Kidney (tissue), 14 donors: Measurements from ENCODE around the gene ANKRD6. TPM values are rescaled to one million over a fixed set of nuclear protein-coding genes. Genes with fewer than 3 reads are reported as not detected.

Source experiments
- DNase-seq, 5 donors: peaks; one replicate each; pipeline ENCODE4 v3.0.0-alpha.2; 2013 to 2020
- FAIRE-seq: peaks from 2 replicates; lab custom pipeline; 2012; peaks lifted over from hg19 to GRCh38; lab: Jason Lieb, UNC
- H3K27ac ChIP-seq, 2 donors: one replicate each; pipeline ENCODE4 v1.7.0; 2013; ENCODE audit warnings: low read depth in 2 of 2, low read length in 2 of 2, inconsistent platforms in 1 of 2
- H3K27me3 ChIP-seq: one replicate; pipeline ENCODE4 v1.7.1; 2013; ENCODE audit warnings: low read length, inconsistent platforms; ENCODE audit not compliant: control insufficient read depth, insufficient read depth
- H3K36me3 ChIP-seq, 3 donors: one replicate each; pipeline versions ENCODE4 v1.7.0 to v1.7.1; 2013; ENCODE audit warnings: low read length in 3 of 3, control low read depth in 1 of 3, inconsistent platforms in 1 of 3; ENCODE audit not compliant: insufficient read depth in 3 of 3, control insufficient read depth in 2 of 3
- H3K4me1 ChIP-seq, 3 donors: one replicate each; pipeline versions ENCODE4 v1.7.0 to v1.7.1; 2013; ENCODE audit warnings: low read length in 3 of 3, inconsistent platforms in 1 of 3, low read depth in 1 of 3; ENCODE audit not compliant: control insufficient read depth in 2 of 3, insufficient read depth in 2 of 3
- H3K4me3 ChIP-seq, 3 donors: one replicate each; pipeline versions ENCODE4 v1.7.0 to v1.8.1; 2013; ENCODE audit warnings: low read length in 3 of 3, control low read depth in 1 of 3, inconsistent platforms in 1 of 3
- H3K9ac ChIP-seq, 3 donors: one replicate each; pipeline versions ENCODE4 v1.7.0 to v1.7.1; 2013; ENCODE audit warnings: low read length in 3 of 3, control low read depth in 1 of 3, inconsistent platforms in 1 of 3
- H3K9me3 ChIP-seq, 3 donors: one replicate each; pipeline versions ENCODE4 v1.7.0 to v1.7.1; 2013; ENCODE audit warnings: low read length in 3 of 3, control low read depth in 1 of 3, inconsistent platforms in 1 of 3; ENCODE audit not compliant: control insufficient read depth in 2 of 3, insufficient read depth in 1 of 3
- CTCF ChIP-seq: IDR thresholded peaks from 3 replicates; pipeline ENCODE4 v1.5.1; 2012; ENCODE audit warnings: mild to moderate bottlenecking, moderate library complexity, borderline replicate concordance; ENCODE audit not compliant: insufficient read depth; ENCODE audit errors: extremely low read depth
- intact Hi-C: fragments of 100-400 bp; cut with DNase I; formaldehyde crosslinking; loops from one replicate; pipeline ENCODE4 v1.11.1; 2022
- polyA plus RNA-seq: library from polyadenylated mRNA; stranded (reverse); fragments of 350-450 nt; fragmentation: Illumina TruSeq; extraction: RNeasy Lipid Tissue Mini Kit (QIAGEN cat#74804); gene quantifications from one replicate; pipeline ENCODE4 v1.2.3, GENCODE V29; 2014; ENCODE audit warnings: low read depth, low replicate concordance; ENCODE audit not compliant: insufficient read depth
- total RNA-seq: library from RNA; stranded (reverse); fragmentation: NEBNext Ultra II Directional; extraction: Animal tissue kit (Norgen Biotek cat#: 25700); gene quantifications from one replicate; pipeline ENCODE4 v1.2.1, GENCODE V29; 2021
- donor health status: control.
- donor health status: control.
- donor health status: control.
- donor health status: control.
- donor health status: control.
- donor health status: DM: yes; HTN: yes; CAD: no.
- donor health status: Normal renal cell carcinoma (clear cell type).

Gene ANKRD6
- total and polyA plus RNA-seq, 2 donors from 2014 or later = 10.3 to 29.5 TPM

DNA sequence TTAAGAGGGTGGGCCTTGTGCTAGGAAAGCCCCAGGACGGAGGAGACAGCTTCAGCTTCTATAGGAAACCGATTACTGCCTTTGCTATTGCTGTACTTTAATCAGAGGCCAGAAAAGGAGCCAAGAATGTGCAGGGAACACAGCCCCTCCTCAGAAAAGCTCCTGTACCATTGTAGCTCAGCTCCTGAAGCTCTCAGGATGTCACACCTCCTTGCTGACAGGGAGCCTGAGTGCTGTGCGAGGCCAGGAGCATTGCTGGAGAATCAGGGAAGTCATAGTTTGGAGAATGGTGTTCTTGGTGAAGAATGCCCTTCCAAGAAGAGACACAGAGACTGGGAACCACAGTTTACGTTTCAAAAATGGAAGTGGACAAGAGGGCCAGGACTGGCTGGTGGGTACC, 158.8 kb downstream of the ANKRD6 start:
- no peak overlapping the region for H3K27ac ChIP-seq
- H3K9ac ChIP-seq = no peak overlapping the region
- DNase-seq (no peak), FAIRE-seq (no peak)
- no peaks in the 10 kb centered on the region for H3K27me3 ChIP-seq
- H3K4me3 ChIP-seq = no peak overlapping the region
- no peak for TF ChIP-seq CTCF
- no peaks in the 10 kb centered on the region for H3K36me3 ChIP-seq
- intact Hi-C loops = no loop called here
- no peaks in the 10 kb centered on the region for H3K4me1 ChIP-seq
- no peaks in the 10 kb centered on the region for H3K9me3 ChIP-seq

- no peaks in the 10 kb centered on the region for H3K4me1 ChIP-seq
- H3K9ac ChIP-seq = no peak overlapping the region
- H3K27me3 ChIP-seq = no peaks in the 10 kb centered on the region
- no peaks in the 10 kb centered on the region for H3K36me3 ChIP-seq
- no peaks in the 10 kb centered on the region for H3K9me3 ChIP-seq
- FAIRE-seq (no peak), DNase-seq (no peak)
- H3K27ac ChIP-seq = no peak overlapping the region
- intact Hi-C loops = no loop called here
- no peak for TF ChIP-seq CTCF
- H3K4me3 ChIP-seq = no peak overlapping the region
Measured at GRCh38 chr6:89596056-89596455, 163.1 kb downstream of the ANKRD6 start.

DNA sequence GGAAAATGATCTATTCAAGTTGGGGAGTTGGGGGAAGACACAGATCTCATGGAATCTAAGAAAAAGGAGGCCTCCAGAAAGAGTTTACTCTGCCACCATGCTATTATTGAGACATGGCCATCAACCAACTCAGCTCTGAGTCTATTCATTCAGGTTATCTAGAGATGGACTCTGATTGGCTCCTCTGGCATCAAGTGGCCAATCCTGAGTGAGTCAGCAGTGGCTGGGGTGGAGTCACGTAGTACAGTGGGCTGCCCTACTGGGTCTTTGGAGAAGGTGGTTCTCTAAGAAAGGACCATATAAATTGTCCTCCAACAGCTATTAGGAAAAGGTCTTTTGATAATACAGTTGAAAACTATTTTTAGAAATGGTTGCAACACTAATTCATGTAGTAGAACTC, 163.5 kb downstream of the ANKRD6 start:
- no peak overlapping the region for H3K4me3 ChIP-seq
- DNase-seq (no peak), FAIRE-seq (no peak)
- no peaks in the 10 kb centered on the region for H3K27me3 ChIP-seq
- H3K27ac ChIP-seq = no peak overlapping the region
- no peaks in the 10 kb centered on the region for H3K9me3 ChIP-seq
- intact Hi-C loops = no loop called here
- H3K9ac ChIP-seq = no peak overlapping the region
- H3K36me3 ChIP-seq = no peaks in the 10 kb centered on the region
- H3K4me1 ChIP-seq = no peaks in the 10 kb centered on the region
- no peak for TF ChIP-seq CTCF

GRCh38 chr6:89597372-89597771, 164.4 kb downstream of the ANKRD6 start:
- H3K36me3 ChIP-seq = no peaks in the 10 kb centered on the region
- H3K27ac ChIP-seq = no peak overlapping the region
- H3K9ac ChIP-seq = no peak overlapping the region
- intact Hi-C loops = no loop called here
- no peak for FAIRE-seq
- H3K9me3 ChIP-seq = no peaks in the 10 kb centered on the region
- H3K27me3 ChIP-seq = no peaks in the 10 kb centered on the region
- no peaks in the 10 kb centered on the region for H3K4me1 ChIP-seq
- TF ChIP-seq CTCF = no peak
- no peak for DNase-seq
- no peak overlapping the region for H3K4me3 ChIP-seq
